Caki2 (cell line): ENCODE measurements around the gene CAB39. TPM values are rescaled to one million over a fixed set of nuclear protein-coding genes. Genes with fewer than 3 reads are reported as not detected.

ENCODE experiments used
- DNase-seq: peaks from one replicate; pipeline ENCODE4 v3.0.0-alpha.2; 2015; ENCODE audit warnings: low read depth
- in situ Hi-C: cut with HindIII; loops from 2 replicates; pipeline ENCODE4 v1.10.0; 2016; ENCODE audit warnings: low sequenced_read_pairs, low pct_unique_long_range_greater_than_20kb, mixed read lengths
- total RNA-seq: library from RNA; depleted of rRNA; stranded (reverse); fragments of >200 nt; shearing (Covaris generic); gene quantifications from 2 replicates; pipeline ENCODE4 v1.2.3, GENCODE V29; 2014; ENCODE audit warnings: low replicate concordance

CAB39 gene
- total RNA-seq, 1 experiment from 2014 or later, result 24.8 TPM

DNA sequence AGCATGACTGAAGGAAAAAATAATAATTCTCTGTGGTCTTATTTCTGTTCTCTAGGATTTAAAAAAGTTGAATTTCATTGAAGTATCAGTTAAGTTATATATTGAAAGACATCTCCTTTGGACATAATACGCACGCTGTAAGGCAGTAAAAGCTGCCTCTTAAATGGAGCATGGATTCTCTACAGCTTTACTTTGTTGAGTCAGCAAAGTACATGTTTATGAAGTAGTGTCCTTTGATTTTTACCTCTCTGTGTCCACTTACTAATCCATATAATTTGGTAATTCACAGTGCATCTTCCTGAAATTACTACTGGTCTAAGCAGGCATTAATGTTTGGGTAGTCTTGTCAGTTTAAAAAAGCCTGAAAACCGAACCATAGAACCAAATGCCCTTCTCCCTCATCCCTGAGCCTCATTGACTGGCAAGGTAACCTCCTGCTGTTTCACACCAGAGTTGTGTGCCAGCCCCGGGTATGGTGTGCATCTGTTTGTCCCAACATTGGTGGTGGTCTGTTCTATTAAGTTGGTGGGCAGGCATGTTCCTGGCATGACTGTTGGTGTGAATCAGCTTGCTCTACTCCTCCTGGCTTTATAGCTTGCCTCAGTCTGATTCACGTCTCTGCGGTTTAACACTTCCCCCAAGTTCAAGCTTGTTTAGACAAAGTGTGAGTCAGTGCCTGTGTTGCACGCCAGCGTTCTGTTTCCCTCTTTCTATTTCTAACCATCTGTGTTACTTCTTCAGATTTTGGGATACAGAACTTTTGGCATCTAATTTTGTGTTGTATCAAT, 81.1 kb downstream of the CAB39 start:
- in situ Hi-C loops, result no loop called here
- DNase-seq, result peak; percentile 87

GRCh38 chr2:230794497-230794896, 81.9 kb downstream of the CAB39 start:
- in situ Hi-C loops, result no loop called here
- DNase-seq, result no peak

DNA sequence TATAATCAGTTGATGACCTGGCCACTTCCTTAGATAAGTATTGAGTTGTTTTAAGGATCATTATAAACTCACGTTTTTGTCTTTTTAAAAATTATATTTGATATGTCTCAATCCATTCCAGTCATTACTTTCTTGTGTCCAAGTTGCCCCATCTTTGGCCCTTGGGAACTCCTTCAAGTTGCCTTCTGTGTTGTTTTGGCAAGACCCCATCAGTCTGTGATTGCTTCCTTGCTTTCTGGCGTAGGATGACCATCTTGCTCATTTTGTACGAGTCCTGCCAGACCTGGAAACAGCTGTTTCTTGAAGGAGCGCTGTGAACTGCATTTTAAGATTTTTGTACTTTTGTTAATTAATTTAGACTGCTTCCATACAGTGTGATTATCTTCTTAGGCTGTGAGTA, 83.2 kb downstream of the CAB39 start:
- no peak for DNase-seq
- in situ Hi-C loops, result no loop called here

- DNase-seq, result no peak
- in situ Hi-C loops, result no loop called here
Observed at GRCh38 chr2:230796280-230796862, 83.7 kb downstream of the CAB39 start.

- DNase-seq, result no peak
- in situ Hi-C loops, result no loop called here
Observed at GRCh38 chr2:230797515-230798495, 85.2 kb downstream of the CAB39 start.

DNA sequence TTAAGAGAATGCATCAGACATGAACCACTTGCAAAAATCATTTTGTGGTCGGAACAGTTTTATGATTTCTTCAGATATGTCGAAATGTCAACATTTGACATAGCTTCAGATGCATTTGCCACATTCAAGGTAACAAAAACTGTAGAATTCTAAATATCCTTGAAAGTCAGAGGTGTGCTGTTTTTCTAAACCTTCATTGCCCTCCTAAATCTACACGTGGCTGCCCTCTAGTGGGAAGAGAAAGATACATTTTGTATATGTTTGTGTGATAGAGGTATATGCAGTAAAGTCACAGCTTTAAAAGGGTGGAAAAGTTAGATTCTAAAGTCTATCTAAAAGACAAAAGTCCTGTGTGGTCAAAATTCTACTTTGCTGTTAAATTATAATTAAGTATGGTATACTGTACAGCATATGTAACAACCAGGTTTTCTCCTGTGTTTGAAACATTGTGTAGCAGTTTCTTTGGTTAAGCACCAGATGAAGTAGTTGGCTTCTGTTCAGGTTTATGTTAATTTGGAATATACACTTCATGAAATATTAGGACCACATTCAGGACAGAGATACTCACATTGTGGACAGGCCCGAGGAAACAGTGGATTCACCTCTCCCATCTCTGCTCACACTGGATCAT, 86.2 kb downstream of the CAB39 start:
- in situ Hi-C loops, result no loop called here
- DNase-seq, result peak; percentile 48

GRCh38 chr2:230805353-230806017, 92.8 kb downstream of the CAB39 start:
- no peak for DNase-seq
- in situ Hi-C loops, result no loop called here

GRCh38 chr2:230807729-230808128, 95.1 kb downstream of the CAB39 start:
- no peak for DNase-seq
- in situ Hi-C loops, result no loop called here

DNA sequence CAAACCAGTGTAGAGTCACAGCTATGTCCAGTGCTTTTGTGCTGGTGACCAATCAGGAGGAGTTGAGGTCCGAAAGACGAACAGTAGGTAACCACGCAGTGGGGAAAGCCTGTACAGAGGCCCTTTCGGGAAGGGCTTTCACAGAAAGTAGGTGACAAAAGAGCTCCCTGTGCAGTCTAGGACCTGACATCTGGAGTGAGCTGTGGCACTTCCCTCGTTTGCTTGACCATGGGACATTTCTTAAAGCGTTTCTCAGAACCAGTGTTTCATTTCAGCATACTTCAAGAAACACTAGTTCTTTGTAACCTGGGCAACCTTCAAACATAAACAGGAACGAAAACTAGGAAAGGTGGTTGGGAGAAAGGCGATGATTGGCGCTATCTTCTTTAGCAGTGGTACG, 96.4 kb downstream of the CAB39 start:
- DNase-seq, result no peak
- in situ Hi-C loops, result no loop called here

- no peak for DNase-seq
- in situ Hi-C loops, result no loop called here
Observed at GRCh38 chr2:230809677-230810251, 97.1 kb downstream of the CAB39 start.

GRCh38 chr2:230811508-230811907, 98.9 kb downstream of the CAB39 start:
- DNase-seq, result no peak
- in situ Hi-C loops, result no loop called here

GRCh38 chr2:230812033-230812432, 99.4 kb downstream of the CAB39 start:
- in situ Hi-C loops, result no loop called here
- DNase-seq, result no peak

- in situ Hi-C loops, result no loop called here
- peak; percentile 19 for DNase-seq
Observed at GRCh38 chr2:230814616-230815015, 102.0 kb downstream of the CAB39 start.

DNA sequence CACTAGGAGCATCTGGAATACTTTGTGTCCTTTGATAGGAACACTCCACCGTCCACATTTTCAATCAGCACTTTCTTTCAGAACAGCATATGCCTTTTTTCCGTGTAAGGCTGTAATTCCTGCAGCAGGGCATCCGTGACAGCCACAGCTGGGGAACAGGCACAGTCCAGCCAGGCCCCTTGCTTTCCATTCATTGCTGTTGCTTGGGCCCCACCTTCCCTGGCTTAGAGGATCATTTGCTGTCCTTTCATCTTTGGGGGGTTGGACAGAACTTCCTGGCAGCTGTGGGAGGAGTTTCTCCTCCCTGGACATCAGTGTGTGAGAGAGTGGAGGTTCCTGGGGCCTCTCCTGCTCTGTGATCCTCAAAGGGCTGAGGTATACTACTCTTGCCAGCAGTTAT, 102.4 kb downstream of the CAB39 start:
- DNase-seq, result no peak
- in situ Hi-C loops, result no loop called here

DNA sequence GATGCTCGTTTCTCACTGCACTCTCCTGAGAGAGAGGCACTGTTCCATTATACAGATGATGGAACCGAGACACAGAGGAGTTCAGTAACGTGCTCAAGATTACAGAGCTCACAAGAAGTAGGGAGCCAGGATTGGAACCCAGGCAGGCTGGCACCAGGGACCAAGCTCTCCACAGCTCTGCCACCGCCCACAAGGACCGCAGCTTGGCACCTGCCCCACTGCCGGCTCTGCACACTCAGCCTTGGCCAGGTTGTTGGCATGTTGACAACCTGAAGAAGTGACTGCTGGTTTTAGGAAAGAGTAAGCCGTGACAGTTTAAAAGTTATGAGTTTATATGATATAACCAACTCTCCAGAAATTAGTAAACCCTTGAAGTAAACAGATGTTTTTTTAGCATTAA, 104.1 kb downstream of the CAB39 start:
- in situ Hi-C loops, result no loop called here
- no peak for DNase-seq

DNA sequence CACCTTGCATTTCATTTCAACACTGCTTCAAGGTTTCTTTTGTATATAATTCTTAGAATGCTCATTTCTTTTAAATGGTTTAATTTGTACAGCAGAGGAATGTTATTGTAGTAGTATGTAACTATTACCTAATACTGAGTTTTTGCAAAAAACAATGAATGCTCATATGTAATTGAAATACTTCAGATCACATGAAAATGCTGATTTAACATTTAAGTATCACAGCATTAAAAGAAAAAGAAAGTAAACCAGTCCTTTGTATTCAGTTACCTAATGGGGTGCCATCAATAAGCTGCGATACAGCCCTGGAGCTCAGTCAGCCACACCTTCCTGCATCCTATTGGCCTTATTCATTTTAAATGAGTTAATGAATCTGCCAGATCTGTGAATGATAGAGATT, 106.8 kb downstream of the CAB39 start:
- in situ Hi-C loops, result no loop called here
- DNase-seq, result no peak

DNA sequence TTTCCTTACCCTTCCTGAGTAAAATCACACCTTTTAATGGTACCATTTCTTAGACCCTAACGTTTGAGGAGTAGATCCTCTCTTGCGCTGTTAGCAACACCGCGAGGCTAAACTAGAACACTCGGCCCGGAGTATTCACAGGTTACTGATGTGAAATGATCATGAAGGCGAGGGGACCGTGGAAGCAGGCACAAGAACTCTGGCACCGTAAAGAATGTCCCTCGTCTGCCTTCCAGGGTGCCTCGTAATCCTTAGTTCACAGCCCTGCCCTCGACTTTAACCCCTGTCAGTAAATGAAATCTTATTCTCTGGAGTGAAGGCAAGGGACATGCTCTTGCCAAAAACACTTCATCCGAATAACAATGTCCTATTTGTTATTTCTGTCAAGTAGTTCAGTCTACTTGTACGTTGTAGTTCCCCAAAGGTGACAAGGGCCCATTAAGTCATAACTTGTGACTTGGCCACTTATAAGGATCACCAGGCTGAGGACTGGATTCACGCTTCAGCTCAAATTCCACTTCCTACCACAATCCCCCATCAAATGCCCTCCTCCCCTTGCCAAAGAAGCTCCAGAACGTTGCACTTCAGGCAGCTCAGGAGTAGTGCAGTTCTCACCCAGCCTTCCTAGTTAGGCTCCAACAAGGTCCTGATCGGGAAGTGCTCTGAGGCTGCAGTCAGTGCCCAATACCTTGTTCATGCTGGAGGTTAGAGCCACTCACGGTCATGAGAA, 108.8 kb downstream of the CAB39 start:
- in situ Hi-C loops, result no loop called here
- DNase-seq, result no peak
